KG1 (cell line): ENCODE measurements around the gene YDJC.
"Not testable (repeated sequence)": the region's sequence is repeated elsewhere in the genome, so short reads cannot be mapped to it uniquely, and the experiment has no call there.

Experiments used
- DNase-seq: peaks from one replicate; lab custom pipeline; 2025; lab: John Stamatoyannopoulos, UW

The YDJC gene

GRCh38 chr22:21606775-21607174 lies 23.0 kb downstream of the YDJC start:
- no peak for DNase-seq

- no peak for DNase-seq
These were observed 23.8 kb downstream of the YDJC start for GRCh38 chr22:21605887-21606564.

- no peak for DNase-seq
These were observed 25.8 kb downstream of the YDJC start for GRCh38 chr22:21603973-21604372.

- no peak for DNase-seq
These were observed 27.2 kb downstream of the YDJC start for GRCh38 chr22:21602579-21602978.

- DNase-seq = no peak
These were observed 30.5 kb downstream of the YDJC start for GRCh38 chr22:21599053-21599893.

- DNase-seq = no peak
These were observed 31.5 kb downstream of the YDJC start for GRCh38 chr22:21598302-21598701.

- DNase-seq = not testable (repeated sequence)
These were observed 33.3 kb downstream of the YDJC start for GRCh38 chr22:21596356-21597135.

GRCh38 chr22:21594865-21595452 lies 34.9 kb downstream of the YDJC start:
- no peak for DNase-seq

- DNase-seq = no peak
These were observed 36.2 kb downstream of the YDJC start for GRCh38 chr22:21593406-21594232.

- DNase-seq = no peak
These were observed 37.4 kb downstream of the YDJC start for GRCh38 chr22:21592422-21592821.

GRCh38 chr22:21591695-21592094 lies 38.1 kb downstream of the YDJC start:
- DNase-seq = no peak

GRCh38 chr22:21590809-21591641 lies 38.8 kb downstream of the YDJC start:
- DNase-seq = no peak

GRCh38 chr22:21589396-21589795 lies 40.4 kb downstream of the YDJC start:
- DNase-seq = no peak

GRCh38 chr22:21587803-21588611 lies 41.8 kb downstream of the YDJC start:
- no peak for DNase-seq

GRCh38 chr22:21585389-21585788 lies 44.4 kb downstream of the YDJC start:
- DNase-seq = no peak

- no peak for DNase-seq
These were observed 46.8 kb downstream of the YDJC start for GRCh38 chr22:21582801-21583740.

GRCh38 chr22:21581009-21581713 lies 48.7 kb downstream of the YDJC start:
- DNase-seq = not testable (repeated sequence)

- not testable (repeated sequence) for DNase-seq
These were observed 49.2 kb downstream of the YDJC start for GRCh38 chr22:21580623-21581007.
